Measurements from ENCODE around the gene SYNPO. TPM values are rescaled to one million over a fixed set of nuclear protein-coding genes. Genes with fewer than 3 reads are reported as not detected.

Gene SYNPO
- total RNA-seq, 1 donor from 2014 or later, result 16.1 TPM

DNA sequence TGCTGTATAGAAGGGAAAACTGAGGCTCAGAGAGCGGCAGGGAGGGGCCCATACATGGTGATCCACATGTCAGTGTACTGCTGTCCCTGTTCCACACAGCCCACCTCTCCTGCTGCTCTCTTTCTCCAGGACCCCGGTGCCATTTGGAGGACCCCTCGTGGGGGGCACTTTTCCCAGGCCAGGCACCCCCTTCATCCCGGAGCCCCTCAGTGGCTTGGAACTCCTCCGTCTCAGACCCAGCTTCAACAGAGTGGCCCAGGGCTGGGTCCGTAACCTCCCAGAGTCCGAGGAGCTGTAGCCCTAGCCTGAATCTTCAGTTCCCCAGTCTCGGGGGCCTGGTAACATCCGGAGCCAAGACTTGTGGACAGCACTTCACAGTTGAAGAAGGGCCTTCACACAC, 36.1 kb downstream of the SYNPO start:
- Mint-ChIP-seq H3K9me3 (ENCODE audit: unreplicated experiment) (no peaks in the 10 kb centered on the region), H3K4me3 (ENCODE audit: unreplicated experiment) (no peak overlapping the region), H3K27me3 (ENCODE audit: unreplicated experiment) (no peaks in the 10 kb centered on the region), H3K27ac (ENCODE audit: unreplicated experiment) (no peak overlapping the region), H3K36me3 (ENCODE audit: unreplicated experiment) (no peaks in the 10 kb centered on the region), H3K4me1 (ENCODE audit: low read depth, unreplicated experiment) (no peaks in the 10 kb centered on the region)
- DNase-seq, result no peak
- TF ChIP-seq, protein P1, sequence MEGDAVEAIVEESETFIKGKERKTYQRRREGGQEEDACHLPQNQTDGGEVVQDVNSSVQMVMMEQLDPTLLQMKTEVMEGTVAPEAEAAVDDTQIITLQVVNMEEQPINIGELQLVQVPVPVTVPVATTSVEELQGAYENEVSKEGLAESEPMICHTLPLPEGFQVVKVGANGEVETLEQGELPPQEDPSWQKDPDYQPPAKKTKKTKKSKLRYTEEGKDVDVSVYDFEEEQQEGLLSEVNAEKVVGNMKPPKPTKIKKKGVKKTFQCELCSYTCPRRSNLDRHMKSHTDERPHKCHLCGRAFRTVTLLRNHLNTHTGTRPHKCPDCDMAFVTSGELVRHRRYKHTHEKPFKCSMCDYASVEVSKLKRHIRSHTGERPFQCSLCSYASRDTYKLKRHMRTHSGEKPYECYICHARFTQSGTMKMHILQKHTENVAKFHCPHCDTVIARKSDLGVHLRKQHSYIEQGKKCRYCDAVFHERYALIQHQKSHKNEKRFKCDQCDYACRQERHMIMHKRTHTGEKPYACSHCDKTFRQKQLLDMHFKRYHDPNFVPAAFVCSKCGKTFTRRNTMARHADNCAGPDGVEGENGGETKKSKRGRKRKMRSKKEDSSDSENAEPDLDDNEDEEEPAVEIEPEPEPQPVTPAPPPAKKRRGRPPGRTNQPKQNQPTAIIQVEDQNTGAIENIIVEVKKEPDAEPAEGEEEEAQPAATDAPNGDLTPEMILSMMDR (IDR thresholded peaks at IDR 0.05; ENCODE audit: partially characterized antibody, unreplicated experiment), result no peak

- H3K36me3 Mint-ChIP-seq (ENCODE audit: unreplicated experiment), result peaks cover 8% of the 10 kb centered on the region
- H3K4me3 Mint-ChIP-seq (ENCODE audit: unreplicated experiment), result no peak overlapping the region
These were observed 48.7 kb downstream of the SYNPO start for GRCh38 chr5:150689120-150689519.

GRCh38 chr5:150690760-150691159, 50.3 kb downstream of the SYNPO start:
- Mint-ChIP-seq H3K27ac (ENCODE audit: unreplicated experiment) (no peak overlapping the region), H3K4me3 (ENCODE audit: unreplicated experiment) (no peak overlapping the region), H3K9me3 (ENCODE audit: unreplicated experiment) (no peaks in the 10 kb centered on the region), H3K4me1 (ENCODE audit: low read depth, unreplicated experiment) (no peaks in the 10 kb centered on the region), H3K36me3 (ENCODE audit: unreplicated experiment) (peaks cover 8% of the 10 kb centered on the region), H3K27me3 (ENCODE audit: unreplicated experiment) (no peaks in the 10 kb centered on the region)
- DNase-seq, result no peak
- TF ChIP-seq, protein P1 (IDR thresholded peaks at IDR 0.05; ENCODE audit: partially characterized antibody, unreplicated experiment), result no peak

More at GRCh38 chr5:150689120-150689519, 48.7 kb downstream of the SYNPO start:
- Mint-ChIP-seq H3K9me3 (ENCODE audit: unreplicated experiment) (no peaks in the 10 kb centered on the region), H3K27me3 (ENCODE audit: unreplicated experiment) (no peaks in the 10 kb centered on the region), H3K27ac (ENCODE audit: unreplicated experiment) (no peak overlapping the region), H3K4me1 (ENCODE audit: low read depth, unreplicated experiment) (no peaks in the 10 kb centered on the region)
- TF ChIP-seq, protein P1 (IDR thresholded peaks at IDR 0.05; ENCODE audit: partially characterized antibody, unreplicated experiment), result no peak
- DNase-seq, result no peak

GRCh38 chr5:150692276-150692675, 51.8 kb downstream of the SYNPO start:
- no peak for DNase-seq
- Mint-ChIP-seq H3K36me3 (ENCODE audit: unreplicated experiment) (peaks cover 11% of the 10 kb centered on the region), H3K9me3 (ENCODE audit: unreplicated experiment) (no peaks in the 10 kb centered on the region), H3K4me3 (ENCODE audit: unreplicated experiment) (no peak overlapping the region), H3K27me3 (ENCODE audit: unreplicated experiment) (no peaks in the 10 kb centered on the region), H3K27ac (ENCODE audit: unreplicated experiment) (no peak overlapping the region), H3K4me1 (ENCODE audit: low read depth, unreplicated experiment) (no peaks in the 10 kb centered on the region)
- TF ChIP-seq, protein P1 (IDR thresholded peaks at IDR 0.05; ENCODE audit: partially characterized antibody, unreplicated experiment), result no peak

- Mint-ChIP-seq H3K9me3 (ENCODE audit: unreplicated experiment) (no peaks in the 10 kb centered on the region), H3K4me3 (ENCODE audit: unreplicated experiment) (no peak overlapping the region), H3K36me3 (ENCODE audit: unreplicated experiment) (peaks cover 11% of the 10 kb centered on the region), H3K27ac (ENCODE audit: unreplicated experiment) (no peak overlapping the region), H3K4me1 (ENCODE audit: low read depth, unreplicated experiment) (no peaks in the 10 kb centered on the region), H3K27me3 (ENCODE audit: unreplicated experiment) (no peaks in the 10 kb centered on the region)
- DNase-seq, result no peak
- TF ChIP-seq, protein P1 (IDR thresholded peaks at IDR 0.05; ENCODE audit: partially characterized antibody, unreplicated experiment), result no peak
These were observed 54.2 kb downstream of the SYNPO start for GRCh38 chr5:150694612-150695011.
